Measurements from ENCODE around the gene SCAMP4.

GRCh38 chr19:1956868-1957492, 51.8 kb downstream of the SCAMP4 start:
- TF ChIP-seq CTCF (IDR thresholded peaks at IDR 0.05; ENCODE audit: borderline replicate concordance, extremely low read depth, low read length, poor library complexity, severe bottlenecking) (no peak), EZH2 (IDR thresholded peaks at IDR 0.05; ENCODE audit: borderline replicate concordance, low read depth, low read length, severe bottlenecking) (no peak)

Data from DND-41 (cell line).